Activated CD8-positive, alpha-beta memory T cell treated with anti-CD3 and anti-CD28 coated beads, Interleukin-2, amount 50 U/mL, for 48 hours (primary cell): Measurements from ENCODE around the gene LRRC53.
A peak's percentile ranks its signal among the peaks of the same experiment; 100 is the strongest.

Experiments
- DNase-seq: peaks from one replicate; pipeline ENCODE4 v3.0.0-alpha.2; 2020

The LRRC53 gene, protein sequence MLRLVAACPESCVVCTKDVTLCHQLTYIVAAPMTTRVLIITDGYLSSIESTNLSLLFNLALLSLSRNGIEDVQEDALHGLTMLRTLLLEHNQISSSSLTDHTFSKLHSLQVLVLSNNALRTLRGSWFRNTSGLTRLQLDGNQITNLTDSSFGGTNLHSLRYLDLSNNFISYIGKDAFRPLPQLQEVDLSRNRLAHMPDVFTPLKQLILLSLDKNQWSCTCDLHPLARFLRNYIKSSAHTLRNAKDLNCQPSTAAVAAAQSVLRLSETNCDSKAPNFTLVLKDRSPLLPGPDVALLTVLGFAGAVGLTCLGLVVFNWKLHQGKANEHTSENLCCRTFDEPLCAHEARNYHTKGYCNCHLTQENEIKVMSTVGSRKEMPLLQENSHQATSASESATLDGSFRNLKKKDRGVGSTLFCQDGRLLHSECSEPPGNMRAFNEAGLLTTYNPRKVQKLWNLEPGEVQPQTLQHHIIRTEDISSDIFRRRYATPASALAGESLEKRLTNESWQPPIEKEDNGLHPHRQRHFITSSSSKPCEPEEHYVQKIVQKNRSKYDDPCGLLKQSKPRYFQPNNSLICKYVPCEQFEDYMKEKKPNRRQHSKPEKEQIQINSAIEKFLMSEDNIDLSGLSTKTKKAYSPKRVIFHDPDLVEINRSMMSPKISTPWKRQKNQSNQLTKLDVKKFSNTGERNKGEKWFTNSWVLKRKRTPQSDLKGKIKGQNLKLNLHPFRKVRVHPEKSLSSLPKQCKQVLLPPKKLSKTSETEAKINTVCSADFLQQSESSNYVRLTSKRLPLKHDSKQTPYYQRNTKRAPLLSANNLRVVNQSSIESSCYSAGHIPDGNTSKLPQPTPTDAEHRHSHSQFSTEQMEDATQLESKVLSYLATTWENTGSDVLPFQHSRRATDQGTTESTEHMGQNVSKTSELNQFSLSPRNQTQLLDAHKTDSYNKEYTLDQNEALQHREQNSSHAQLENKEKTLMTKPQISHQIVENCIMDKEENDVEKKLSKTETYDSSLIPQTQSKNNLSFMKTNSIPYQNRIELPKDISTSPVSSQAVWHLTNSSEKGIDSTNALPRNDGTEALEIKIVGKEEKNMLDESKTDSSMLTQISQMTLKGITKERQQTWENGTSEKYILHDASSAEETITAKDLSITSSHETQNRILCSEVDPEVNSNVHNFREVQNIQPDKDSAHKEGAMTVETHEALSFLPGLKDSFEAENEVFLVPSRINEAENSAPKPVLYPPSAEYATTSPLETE

DNA sequence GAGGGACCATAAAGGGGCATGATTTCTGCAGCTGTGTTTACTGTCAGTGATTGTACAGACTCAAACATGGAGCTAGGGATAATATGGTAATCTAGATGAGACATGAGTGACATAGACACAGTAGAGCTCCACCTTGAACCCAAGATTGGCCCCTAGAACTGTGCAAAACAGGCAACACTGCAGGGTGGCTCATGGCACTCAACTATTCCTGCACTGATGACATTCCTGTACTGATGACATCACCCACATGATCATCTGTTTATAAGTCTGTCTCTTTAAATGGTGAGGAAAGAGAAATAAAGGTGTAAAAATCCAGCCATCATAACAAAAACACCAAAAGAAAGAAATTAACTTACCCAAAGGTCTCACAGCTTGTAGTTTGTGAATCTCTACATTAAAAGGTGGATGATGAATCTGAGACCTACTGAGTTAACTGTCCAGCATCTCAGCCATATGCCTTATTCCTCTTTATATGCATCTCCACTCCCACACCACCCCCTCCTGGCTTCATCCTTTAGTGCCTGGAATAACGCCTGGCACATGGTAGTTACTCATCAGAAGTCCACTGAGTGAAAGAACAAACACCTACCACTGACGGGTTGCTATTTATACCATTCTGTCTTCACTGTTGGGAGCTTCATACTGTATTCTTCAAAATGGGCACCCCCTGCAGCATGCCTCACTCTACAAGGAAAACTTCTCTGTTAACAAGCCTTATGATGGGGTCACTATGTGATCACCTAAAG is at the start of gene LRRC53:
TSS of gene LRRC53 (minus strand) at position 442 of the 746 bp plus-strand sequence. CDS start 29,262 bp downstream, outside the sequence.
- DNase-seq = no peak

DNA sequence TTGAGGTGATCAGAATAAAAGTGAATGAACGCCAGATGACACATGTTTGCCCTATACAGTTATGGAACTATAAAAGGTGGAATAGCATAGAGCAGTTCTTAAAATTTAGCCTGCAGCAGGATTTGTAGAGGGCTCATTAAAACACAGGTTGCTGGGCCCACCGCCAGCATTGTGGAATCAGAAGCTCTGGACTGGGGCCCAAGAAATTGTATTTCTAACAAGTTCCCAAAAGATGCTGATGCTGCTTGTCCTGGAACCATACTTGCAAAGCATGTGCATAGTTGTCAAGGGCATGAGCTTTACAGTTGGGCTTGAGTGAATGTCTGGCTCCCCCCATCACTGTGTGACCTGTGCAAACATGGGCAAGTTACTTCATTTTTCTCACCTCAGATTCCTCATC is 37.5 kb upstream of the LRRC53 start:
- no peak for DNase-seq

DNA sequence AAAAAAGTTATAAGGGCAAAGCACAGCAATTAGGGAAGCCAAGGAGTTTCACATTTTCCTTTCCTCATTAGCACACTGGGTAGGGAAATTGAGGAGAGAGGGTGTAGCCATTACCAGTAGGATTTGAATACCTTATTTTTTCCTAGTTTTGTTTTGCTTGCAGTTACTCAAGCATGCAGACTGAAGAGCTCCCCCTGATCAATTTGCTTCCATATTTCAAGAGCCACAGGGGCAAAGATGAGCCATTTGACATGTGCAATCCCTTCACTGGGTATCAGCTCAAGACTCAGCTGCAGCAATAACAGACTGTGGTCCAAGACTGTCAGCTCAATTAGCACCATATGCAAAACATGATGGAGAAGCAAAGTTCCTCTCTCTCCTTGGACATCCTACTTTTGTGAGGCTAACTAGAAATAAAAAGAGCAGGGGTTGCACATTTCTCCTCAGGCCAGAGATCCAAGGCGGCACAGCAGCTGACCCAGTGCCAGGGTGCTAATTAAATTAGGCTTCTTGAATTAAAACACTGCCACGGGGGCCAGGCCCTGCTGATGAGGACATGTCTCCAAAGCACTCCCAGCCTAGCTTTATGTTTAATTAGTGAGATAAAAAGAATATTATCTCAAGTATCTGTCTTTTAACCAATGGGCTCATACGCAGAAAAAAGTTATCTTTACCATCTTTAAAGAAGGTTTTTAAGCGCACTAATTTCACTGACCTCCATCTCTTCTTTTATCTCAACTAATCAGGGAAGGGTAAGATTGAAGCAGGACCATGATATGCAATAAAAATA is 36.7 kb upstream of the LRRC53 start:
- no peak for DNase-seq

DNA sequence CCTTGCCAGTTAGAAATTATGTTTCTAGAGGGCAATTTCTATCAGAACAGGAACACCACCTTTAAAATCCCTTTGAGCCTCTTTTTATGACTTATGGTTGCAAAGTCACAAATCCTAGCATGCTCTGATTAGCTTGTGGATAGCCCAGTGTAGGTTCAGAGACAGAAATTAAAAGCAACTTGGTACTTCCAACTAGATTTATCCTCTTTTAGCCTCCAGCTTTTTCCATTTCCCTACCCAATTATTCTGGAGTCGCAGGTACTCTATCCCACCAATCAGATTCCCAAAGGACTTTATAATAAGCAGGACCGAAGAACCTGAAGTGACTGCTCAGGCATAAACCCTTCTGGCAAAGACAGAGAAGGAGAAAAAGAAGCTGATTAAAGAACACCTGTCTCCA is 33.4 kb upstream of the LRRC53 start:
- no peak for DNase-seq

DNA sequence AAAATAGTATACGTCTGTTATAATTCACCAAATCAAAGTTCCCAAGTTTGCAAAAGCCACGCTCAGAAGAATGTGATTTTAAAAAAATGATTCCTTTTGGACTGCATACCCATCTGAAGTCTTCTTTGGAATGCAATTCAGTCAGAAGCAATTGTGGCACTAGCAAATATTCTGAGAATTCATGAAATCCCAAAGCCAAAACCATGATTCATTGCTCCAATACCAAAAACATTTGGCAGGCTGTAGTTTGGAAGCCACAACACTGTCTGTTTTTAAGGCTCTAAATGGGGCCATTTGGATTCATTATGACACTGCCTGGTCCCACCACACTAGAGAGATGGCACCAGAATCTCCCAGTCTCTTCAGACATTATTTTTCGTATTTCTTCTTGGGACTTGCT is 21.8 kb upstream of the LRRC53 start:
- no peak for DNase-seq

DNA sequence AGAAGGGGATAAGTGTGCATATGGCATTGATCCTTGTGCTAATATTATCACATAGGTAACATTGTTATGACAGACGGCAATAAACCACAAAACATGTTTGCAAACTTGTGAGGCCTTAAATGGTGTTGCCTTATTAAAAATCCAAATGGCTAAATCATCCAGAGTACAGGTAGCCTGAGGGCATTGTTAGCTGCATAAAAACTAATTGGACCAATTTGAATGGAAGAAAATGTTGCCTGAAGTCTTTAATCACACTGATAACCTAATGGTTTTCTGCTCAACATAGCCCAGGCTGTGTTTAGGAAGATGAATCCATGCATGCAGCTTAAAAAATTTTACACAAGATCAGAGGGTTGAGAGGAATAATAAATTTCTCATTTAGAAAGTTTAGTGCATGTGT is 19.4 kb upstream of the LRRC53 start:
- DNase-seq = no peak

DNA sequence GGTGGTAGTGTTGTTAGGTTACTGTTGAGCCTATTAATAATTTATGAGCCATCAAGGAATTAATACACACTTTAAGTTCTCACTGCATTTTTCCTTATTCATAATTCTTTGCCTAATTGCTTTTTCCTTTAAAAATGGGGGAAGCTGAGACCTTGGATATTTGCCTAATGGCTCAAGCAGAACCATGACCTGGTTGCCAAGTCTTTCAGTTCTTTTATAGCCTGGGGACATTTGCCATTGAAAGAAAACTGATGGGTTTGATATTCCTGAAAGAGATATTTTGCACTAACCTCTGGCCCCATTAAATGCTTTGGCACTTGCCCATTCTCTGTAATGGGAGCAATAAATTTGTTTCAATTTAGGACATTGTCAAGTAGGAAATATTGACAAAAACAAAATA is 18.5 kb upstream of the LRRC53 start:
- no peak for DNase-seq

DNA sequence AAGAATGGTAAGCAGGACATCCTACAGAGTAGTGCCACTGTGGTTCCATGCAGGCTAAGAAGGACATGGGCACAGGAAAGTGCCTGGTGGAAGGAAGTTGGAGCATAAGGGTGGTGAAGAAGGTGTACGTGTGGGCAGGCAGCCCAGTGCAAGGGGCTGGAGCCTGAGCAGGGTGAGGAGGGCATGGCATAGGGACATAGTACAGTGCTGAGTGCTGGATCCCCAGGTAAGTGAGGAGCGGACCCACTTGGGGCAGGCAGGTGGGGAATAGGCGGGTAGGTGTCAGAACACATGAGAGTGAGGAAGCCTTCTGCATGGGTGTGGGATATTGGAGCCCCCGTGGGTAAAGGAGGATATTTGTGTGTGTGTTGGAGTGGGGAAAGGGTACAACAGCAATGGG is 15.7 kb upstream of the LRRC53 start:
- no peak for DNase-seq

DNA sequence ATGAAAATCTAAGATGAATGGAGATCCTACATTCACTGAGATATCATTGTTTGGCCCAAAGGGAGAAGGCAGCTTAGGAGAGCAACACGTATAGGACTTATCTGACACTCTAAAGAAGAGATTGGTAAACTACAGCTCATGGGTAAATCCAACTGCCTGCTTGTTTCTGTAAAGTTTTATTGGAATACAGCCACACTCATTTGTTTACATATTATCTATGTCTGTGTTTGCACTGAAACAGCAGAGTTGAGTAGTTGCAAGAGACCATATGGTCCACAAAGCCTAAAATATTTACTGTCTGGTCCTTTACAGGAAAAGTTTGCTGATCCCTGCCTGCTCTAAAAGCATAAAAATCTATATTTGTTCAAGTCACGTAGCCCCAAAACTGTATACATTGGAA is 14.3 kb upstream of the LRRC53 start:
- DNase-seq = no peak

DNA sequence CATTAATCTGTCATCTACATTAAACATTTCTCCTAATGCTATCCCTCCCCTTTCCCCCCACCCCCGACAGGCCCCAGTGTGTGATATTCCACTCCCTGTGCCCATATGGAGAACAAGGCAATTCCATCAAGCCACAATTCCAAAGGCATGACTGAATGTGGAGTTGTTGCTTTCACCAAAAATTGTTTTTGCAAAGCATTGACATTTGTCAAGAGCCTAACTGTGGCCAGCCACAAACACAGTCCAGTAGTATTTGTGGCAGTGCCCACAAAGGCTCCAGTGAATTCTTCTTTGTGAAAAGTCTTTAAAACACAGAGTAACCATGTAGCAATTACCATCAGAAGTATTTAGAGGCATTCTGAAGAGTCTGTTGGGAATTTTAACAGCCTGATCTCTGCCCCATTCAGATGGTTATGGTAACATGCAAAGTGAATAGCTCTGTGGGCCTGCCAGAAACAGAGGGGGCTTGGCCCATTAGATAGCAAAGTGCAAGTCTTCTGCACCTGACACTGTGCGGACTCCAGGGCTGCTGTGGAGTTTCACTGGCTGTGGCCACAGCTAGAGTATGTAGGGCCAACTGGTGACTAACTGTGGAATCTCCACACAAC is 11.6 kb upstream of the LRRC53 start:
- no peak for DNase-seq

DNA sequence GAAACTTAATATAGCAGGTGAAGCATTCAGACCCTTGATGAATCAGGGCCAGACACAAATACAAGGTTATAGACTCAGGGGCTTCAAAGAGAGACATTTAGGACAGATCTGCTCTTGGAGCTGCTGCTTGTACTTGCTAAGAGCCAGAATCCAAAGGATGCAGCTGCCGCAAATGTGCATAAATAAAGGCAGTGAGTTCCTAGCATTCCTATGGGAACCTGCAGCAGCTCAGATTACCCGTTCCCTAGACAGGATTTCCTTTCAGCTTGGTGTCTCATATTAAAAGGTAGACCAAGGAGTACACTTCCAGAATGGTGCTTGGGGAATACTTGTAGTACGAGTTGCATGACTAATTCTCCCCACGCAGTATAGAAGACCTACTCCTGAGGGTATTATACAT is 9.7 kb upstream of the LRRC53 start:
- no peak for DNase-seq

DNA sequence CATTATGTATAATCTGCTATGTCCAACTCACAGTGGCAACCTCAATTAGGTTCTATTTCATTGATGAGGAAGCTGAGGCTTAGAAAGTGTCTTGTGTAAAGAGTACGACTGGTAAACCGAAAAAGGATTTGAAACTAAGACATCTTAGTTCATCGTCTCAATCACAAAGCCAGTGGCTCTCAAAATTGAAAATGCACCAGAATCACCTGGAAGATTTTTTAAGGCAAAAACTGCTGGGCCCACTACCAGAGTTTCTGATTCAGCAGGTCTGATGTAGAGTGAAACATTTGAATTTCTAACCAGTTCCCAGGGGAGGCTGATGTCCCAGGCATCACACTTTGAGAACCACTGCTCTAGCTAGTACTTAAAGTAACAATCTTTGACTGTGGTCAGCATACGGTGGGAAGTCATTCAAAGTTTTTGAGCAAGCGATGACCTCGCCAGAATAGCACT is 5.2 kb upstream of the LRRC53 start:
- DNase-seq = no peak

DNA sequence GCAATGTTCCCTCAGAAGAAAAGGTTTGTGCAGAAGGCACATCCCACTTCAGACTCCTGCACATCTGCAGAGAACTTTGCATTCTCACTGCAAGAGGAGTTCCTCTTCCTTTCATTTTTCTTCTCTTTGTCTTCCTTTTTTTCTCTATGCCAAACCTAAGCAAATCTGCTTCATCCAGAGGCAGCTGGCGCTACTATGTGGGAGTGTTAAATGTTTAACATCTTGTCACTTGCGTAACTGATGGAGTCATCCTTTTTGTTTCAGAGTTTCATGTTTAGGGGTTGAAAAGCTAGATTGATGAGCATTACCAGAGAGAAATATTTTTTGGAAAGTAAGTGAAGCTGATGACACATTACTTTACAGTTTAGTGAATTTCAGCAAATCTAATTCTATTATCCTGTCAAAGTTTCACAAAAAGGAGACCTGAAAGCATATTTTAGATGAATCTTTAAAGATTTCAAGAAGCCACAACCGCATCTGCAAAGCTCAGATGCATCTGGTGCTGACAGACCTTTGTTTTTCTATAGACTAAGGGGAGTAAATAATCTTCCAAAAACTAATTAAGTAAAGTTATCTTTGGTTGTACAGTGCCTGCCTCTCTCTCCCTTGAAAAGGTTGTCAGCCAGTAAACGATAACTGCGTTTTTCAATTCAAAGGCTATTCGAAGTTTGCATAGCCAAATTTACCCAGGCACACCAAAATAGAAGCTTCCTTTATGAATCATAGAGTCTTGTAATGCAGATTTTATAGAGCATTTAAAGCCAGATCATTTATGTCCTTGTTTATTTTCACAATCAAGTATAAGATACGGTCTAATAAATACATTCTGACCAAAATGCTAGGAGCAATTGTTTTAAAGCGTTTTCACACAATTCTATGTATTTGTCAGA is 1.2 kb upstream of the LRRC53 start:
- DNase-seq = no peak

DNA sequence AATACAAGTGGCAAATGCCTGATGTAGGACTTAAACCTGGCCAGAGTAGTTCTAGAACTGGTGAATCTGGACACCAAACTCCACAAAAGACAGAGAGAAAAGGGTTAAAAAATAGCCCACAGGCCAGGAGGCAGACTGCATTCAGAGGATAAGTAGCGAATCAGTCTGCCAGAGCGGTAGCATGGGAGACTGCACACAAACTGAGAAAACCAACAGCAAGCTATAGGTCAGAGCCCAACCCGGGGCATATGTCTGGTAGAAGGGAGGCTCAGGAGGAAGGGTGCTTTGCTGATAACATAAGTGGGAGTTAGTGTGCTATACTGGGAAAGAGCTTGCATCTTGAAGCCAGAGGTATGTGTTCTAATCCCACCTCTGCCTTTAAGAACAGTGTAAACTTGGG is 4.0 kb downstream of the LRRC53 start:
- no peak for DNase-seq

DNA sequence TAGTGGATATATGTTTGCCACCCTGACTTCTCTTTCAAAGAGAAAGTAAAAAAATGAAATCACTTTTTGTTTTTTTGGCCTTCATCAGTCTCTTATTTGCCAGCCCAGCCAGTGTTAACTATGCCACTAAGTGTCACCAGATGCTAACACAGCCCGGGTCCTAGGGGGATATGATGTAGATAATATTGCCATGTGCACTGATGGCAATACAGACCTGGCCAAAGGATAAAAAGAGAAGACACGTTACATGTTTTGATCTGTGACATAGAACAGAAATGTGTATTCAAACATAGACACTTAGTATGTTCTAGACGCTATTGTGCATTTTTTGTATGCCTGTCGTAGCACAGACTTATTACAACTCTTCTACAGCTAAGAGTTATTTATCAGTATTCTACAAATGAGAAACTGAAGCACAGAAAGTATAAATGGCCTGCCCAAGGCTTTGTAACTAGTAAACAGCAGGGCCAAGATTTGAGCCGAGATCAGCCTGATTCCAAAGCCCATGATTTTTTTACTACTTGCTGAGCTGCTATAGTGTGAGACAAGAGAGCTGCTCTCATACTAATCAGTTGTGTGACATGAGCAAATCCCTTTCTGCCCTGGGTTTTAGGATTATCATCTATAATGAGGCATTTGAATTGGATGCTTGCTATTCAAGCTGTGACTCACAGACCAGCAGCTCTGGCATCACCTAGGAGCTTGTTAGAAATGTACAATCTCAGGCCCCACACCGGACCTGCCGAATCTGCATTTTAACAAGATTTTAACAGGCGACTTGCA is 6.3 kb downstream of the LRRC53 start:
- no peak for DNase-seq

DNA sequence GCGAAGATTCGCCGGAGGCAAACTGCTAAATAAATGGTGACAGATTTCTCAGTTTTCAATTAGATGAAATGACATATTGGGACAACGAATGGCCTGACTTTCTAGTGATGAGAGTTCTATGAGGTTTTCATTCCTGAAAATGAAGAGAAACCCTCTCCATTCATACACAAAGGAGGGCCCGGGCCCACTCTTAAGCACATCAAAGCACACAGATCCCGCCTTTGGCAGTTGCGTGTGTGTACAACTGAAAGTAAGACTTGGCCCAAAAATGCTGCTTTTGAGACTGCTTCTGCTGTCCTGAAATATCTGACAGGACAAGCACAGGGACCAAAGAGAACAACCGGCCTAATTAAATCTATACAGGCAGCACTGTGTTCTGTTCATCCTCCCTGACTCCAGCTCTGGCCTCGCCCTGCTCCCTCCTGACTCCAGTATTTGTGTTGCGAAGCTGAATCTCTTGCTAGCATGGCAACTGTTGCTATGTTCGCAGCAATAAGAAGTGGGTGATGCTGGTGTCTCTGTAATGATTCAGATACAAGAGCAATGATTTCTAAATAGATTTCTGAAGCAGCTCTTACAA is 7.4 kb downstream of the LRRC53 start:
- no peak for DNase-seq

DNA sequence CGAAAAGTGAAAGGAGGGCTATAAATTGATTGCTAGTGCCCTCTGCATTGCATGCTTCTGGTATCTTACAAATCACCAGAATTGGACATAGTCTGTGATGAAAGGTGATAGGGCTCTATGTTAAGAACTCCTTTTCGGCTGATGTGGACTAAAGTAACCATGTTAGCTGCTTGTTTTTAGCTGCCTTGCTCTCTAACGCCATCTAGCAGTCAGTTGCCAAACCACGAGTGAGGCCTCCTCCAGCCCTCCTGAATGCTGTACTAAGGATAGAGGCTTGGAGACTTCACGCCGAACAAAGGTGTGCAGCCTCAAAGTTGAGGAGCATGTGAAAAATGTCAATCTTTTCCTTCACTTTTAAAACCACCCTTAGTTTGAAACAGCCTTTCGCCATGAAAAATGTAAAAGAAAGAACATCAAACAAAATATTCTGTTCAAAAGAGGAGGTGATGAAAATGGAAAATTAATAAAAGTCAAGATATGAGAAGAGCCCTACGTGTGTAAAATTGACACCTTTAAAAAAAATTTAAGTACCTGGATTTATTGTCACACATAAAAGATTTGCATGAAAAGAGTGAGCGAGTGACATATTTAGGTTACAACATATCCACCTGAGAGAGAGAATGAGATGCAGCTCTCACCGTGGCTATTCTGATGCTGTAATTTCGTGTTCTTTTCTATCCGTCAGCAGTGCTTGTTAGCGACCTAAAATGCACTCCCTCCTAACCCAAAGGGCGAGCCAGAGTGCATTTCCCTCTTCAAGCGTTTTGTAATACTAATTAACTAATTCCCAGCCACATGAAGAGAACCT is 8.1 kb downstream of the LRRC53 start:
- DNase-seq = peak; percentile 56

DNA sequence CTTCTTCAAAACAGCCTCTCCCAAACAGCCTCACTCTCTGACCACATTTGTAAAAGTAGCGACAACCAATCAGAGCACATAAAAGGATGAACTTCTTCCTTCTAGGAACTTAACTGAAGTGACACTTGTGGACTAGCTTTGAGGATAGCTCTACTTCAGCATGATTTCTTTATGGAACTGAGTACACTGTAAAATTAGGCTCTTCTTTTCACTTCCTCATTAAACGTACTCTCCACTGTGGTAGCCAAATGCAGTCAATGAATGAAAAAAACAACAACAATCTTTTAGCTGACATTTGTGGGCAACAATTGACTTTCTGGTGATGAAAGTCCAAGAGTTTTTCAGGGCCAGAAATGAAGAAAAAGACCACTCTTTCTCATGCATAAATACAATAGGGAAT is 9.6 kb downstream of the LRRC53 start:
- DNase-seq = no peak
